SK-N-SH (cell line): ENCODE results near the gene ME3. TPM values are rescaled to one million over a fixed set of nuclear protein-coding genes. Genes with fewer than 3 reads are reported as not detected.

Experiments
- CTCF ChIA-PET: fragments of 300-600, 350-600 bp; formaldehyde crosslinking; extraction: SDS; loops from one replicate; lab custom pipeline; 2021; lab: Yijun Ruan, JAX
- POLR2A ChIA-PET: fragments of 350-600 bp; sonication (Branson Sonifier 250); formaldehyde crosslinking; extraction: SDS; loops from one replicate; lab custom pipeline; 2020; ENCODE audit warnings: antibody characterized with exemption, inconsistent platforms; lab: Yijun Ruan, JAX
- DNase-seq: peaks from one replicate; pipeline ENCODE4 v3.0.0; 2012
- H2AFZ ChIP-seq: fragments of 200-600 bp; sonication (generic); 2 replicates; pipeline ENCODE4 v1.8.1; 2016; ENCODE audit warnings: antibody characterized with exemption, mild to moderate bottlenecking, low read depth
- H3F3A ChIP-seq: fragments of 200-600 bp; sonication (generic); replicated peaks from 2 replicates; pipeline ENCODE3; 2016; ENCODE audit warnings: antibody characterized with exemption, mild to moderate bottlenecking; ENCODE audit not compliant: insufficient read depth
- H3K27ac ChIP-seq, 2 experiments: fragments of 200-500 bp in 1 of 2; fragments of 200-600 bp in 1 of 2; sonication (Bioruptor generic) in 1 of 2; sonication (generic), shearing (Covaris generic) in 1 of 2; 2 replicates each; pipeline versions ENCODE4 v1.5.1 to v1.6.1; 2014 to 2016; ENCODE audit warnings: low read depth in 2 of 2, inconsistent platforms in 1 of 2, low read length in 1 of 2, mild to moderate bottlenecking in 1 of 2, mixed read lengths in 1 of 2
- H3K27me3 ChIP-seq: fragments of 200-600 bp; sonication (generic), shearing (Covaris generic); 2 replicates; pipeline ENCODE4 v1.6.1; 2016; ENCODE audit warnings: mixed run types; ENCODE audit not compliant: insufficient read depth
- H3K36me3 ChIP-seq, 2 experiments: fragments of 200-500 bp in 1 of 2; fragments of 200-600 bp in 1 of 2; sonication (Bioruptor generic) in 1 of 2; sonication (generic) in 1 of 2; replicated peaks in 1 of 2; 2 replicates each; pipeline versions ENCODE3 to v1.5.1; 2014 to 2016; ENCODE audit warnings: low read length in 1 of 2, mild to moderate bottlenecking in 1 of 2; ENCODE audit not compliant: insufficient read depth in 2 of 2, control insufficient read depth in 1 of 2
- H3K4me1 ChIP-seq, 2 experiments: fragments of 200-500 bp in 1 of 2; fragments of 200-600 bp in 1 of 2; sonication (Bioruptor generic) in 1 of 2; sonication (generic), shearing (Covaris generic) in 1 of 2; 2 replicates each; pipeline versions ENCODE4 v1.5.1 to v1.6.1; 2014 to 2016; ENCODE audit warnings: low read depth in 1 of 2, low read length in 1 of 2, mixed run types in 1 of 2; ENCODE audit not compliant: insufficient read depth in 2 of 2, control insufficient read depth in 1 of 2
- H3K4me2 ChIP-seq: fragments of 200-600 bp; sonication (generic), shearing (Covaris generic); 2 replicates; pipeline ENCODE4 v1.6.1; 2017; ENCODE audit warnings: mixed run types
- H3K4me3 ChIP-seq, 2 experiments: fragments of 200-500 bp in 1 of 2; fragments of 200-600 bp in 1 of 2; sonication (Bioruptor generic) in 1 of 2; sonication (generic), shearing (Covaris generic) in 1 of 2; 2 replicates each; pipeline versions ENCODE4 v1.5.1 to v1.8.1; 2014 to 2016; ENCODE audit warnings: low read depth in 2 of 2, inconsistent platforms in 1 of 2, low read length in 1 of 2, mild to moderate bottlenecking in 1 of 2, mixed read lengths in 1 of 2, moderate library complexity in 1 of 2
- H3K79me2 ChIP-seq: fragments of 200-600 bp; sonication (generic); 2 replicates; pipeline ENCODE4 v1.8.1; 2017; ENCODE audit warnings: mild to moderate bottlenecking; ENCODE audit not compliant: insufficient read depth
- H3K9ac ChIP-seq: fragments of 200-600 bp; sonication (generic); 2 replicates; pipeline ENCODE4 v1.6.1; 2017; ENCODE audit warnings: mixed run types
- H3K9me2 ChIP-seq: fragments of 200-600 bp; sonication (generic); 2 replicates; pipeline ENCODE4 v1.6.1; 2017; ENCODE audit warnings: mixed run types
- H3K9me3 ChIP-seq: fragments of 200-600 bp; sonication (generic); 2 replicates; pipeline ENCODE4 v1.6.1; 2017; ENCODE audit warnings: mixed run types, mild to moderate bottlenecking, moderate library complexity
- H4K20me1 ChIP-seq: fragments of 200-600 bp; sonication (generic); 2 replicates; pipeline ENCODE4 v1.6.1; 2017; ENCODE audit warnings: mild to moderate bottlenecking, mixed run types; ENCODE audit not compliant: insufficient read depth
- CHD2 ChIP-seq: fragments of 150-350 bp; IDR thresholded peaks from 2 replicates; pipeline ENCODE4 v1.6.1; 2018; ENCODE audit warnings: low read length; ENCODE audit not compliant: partially characterized antibody
- CTCF ChIP-seq: fragments of 200-600 bp; sonication (generic); IDR thresholded peaks from 2 replicates; pipeline ENCODE4 v1.6.1; 2017; ENCODE audit warnings: antibody characterized with exemption, mild to moderate bottlenecking, moderate library complexity
- ELF1 ChIP-seq: IDR thresholded peaks from 2 replicates; pipeline ENCODE4 v1.4.0; 2012
- EZH2phosphoT487 ChIP-seq: fragments of 200-600 bp; sonication (generic); IDR thresholded peaks from 2 replicates; pipeline ENCODE4 v1.6.1; 2017; ENCODE audit warnings: low read depth, mixed run types, mild to moderate bottlenecking, antibody characterized with exemption, moderate library complexity, borderline replicate concordance
- FOXJ3 ChIP-seq: sonication (generic); formaldehyde crosslinking; IDR thresholded peaks from 2 replicates; pipeline ENCODE4 v1.5.1; 2020; ENCODE audit warnings: mild to moderate bottlenecking, missing genetic modification reagents
- IRF3 ChIP-seq: fragments of 150-350 bp; IDR thresholded peaks from 2 replicates; pipeline ENCODE4 v1.6.1; 2016; ENCODE audit warnings: mild to moderate bottlenecking, low read depth, low read length
- JUND ChIP-seq: IDR thresholded peaks from 2 replicates; pipeline ENCODE4 v1.4.0; 2012
- MEF2A ChIP-seq: IDR thresholded peaks from 2 replicates; pipeline ENCODE4 v1.4.0; 2012; ENCODE audit warnings: low read depth, borderline replicate concordance
- MXI1 ChIP-seq: IDR thresholded peaks from 2 replicates; pipeline ENCODE4 v1.6.1; 2012; ENCODE audit warnings: mild to moderate bottlenecking, low read depth, low read length, improper control_type of control experiment
- NFIC ChIP-seq: IDR thresholded peaks from 2 replicates; pipeline ENCODE4 v1.4.0; 2012; ENCODE audit warnings: borderline replicate concordance
- NRF1 ChIP-seq: IDR thresholded peaks from 2 replicates; pipeline ENCODE4 v1.6.1; 2012; ENCODE audit warnings: low read depth, mild to moderate bottlenecking, low read length
- RCOR1 ChIP-seq: fragments of 150-350 bp; IDR thresholded peaks from 2 replicates; pipeline ENCODE4 v1.6.1; 2017; ENCODE audit warnings: antibody characterized with exemption, low read length
- REST ChIP-seq: IDR thresholded peaks from 2 replicates; pipeline ENCODE4 v1.6.1; 2012; ENCODE audit warnings: mild to moderate bottlenecking, low read depth, low read length, moderate library complexity
- RFX5 ChIP-seq: IDR thresholded peaks from 2 replicates; pipeline ENCODE4 v1.6.1; 2012; ENCODE audit warnings: mild to moderate bottlenecking, improper control_type of control experiment, low read length
- RXRA ChIP-seq: IDR thresholded peaks from 2 replicates; pipeline ENCODE4 v1.4.0; 2012; ENCODE audit warnings: low read depth, mild to moderate bottlenecking, borderline replicate concordance
- SIN3A ChIP-seq: IDR thresholded peaks from 2 replicates; pipeline ENCODE4 v1.6.1; 2012; ENCODE audit warnings: low read depth, mild to moderate bottlenecking, low read length, moderate library complexity, borderline replicate concordance
- SMC3 ChIP-seq: IDR thresholded peaks from 2 replicates; pipeline ENCODE4 v1.6.1; 2012; ENCODE audit warnings: low read depth, low read length, improper control_type of control experiment
- TCF12 ChIP-seq: IDR thresholded peaks from 2 replicates; pipeline ENCODE4 v1.4.0; 2012
- USF1 ChIP-seq: IDR thresholded peaks from 2 replicates; pipeline ENCODE4 v1.4.0; 2012; ENCODE audit warnings: low read depth, borderline replicate concordance
- USF2 ChIP-seq: fragments of 150-350 bp; IDR thresholded peaks from 2 replicates; pipeline ENCODE4 v1.6.1; 2017; ENCODE audit warnings: antibody characterized with exemption, low read length, low read depth, borderline replicate concordance
- YY1 ChIP-seq: IDR thresholded peaks from 2 replicates; pipeline ENCODE4 v1.4.0; 2012; ENCODE audit warnings: low read depth, mild to moderate bottlenecking
- WGBS: methylation state at CpG from one replicate; pipeline ENCODE4 v1.1.6; 2017; ENCODE audit warnings: low lambda C conversion rate; 5-methylcytosine and 5-hydroxymethylcytosine counted together
- polyA plus RNA-seq, 3 experiments: library from polyadenylated mRNA; depleted of rRNA; stranded (reverse); fragments of >200 nt; gene quantifications; 2 replicates each; pipeline ENCODE4 v1.2.3, GENCODE V29; 2012

ME3 gene
- polyA plus RNA-seq, 1 of the 3 experiments (the other 2 are of a cell fraction) = 22.0 TPM

- POLR2A ChIA-PET = no interaction called here
Observed at GRCh38 chr11:86489442-86489841, 183.0 kb downstream of the ME3 start.

GRCh38 chr11:86488553-86488952 lies 183.9 kb downstream of the ME3 start:
- Histone ChIP-seq H3K36me3 (no peaks in the 10 kb centered on the region), H4K20me1 (no peaks in the 10 kb centered on the region), H3K79me2 (no peaks in the 10 kb centered on the region), H3F3A (peaks cover 23% of the 10 kb centered on the region), H3K9me2 (no peaks in the 10 kb centered on the region), H3K27ac (no peak overlapping the region), H3K4me2 (no peak overlapping the region), H3K9ac (no peak overlapping the region), H3K4me3 (no peak overlapping the region), H3K9me3 (no peaks in the 10 kb centered on the region), H3K27me3 (no peaks in the 10 kb centered on the region), H3K4me1 (peaks cover 0 to 13% of the 10 kb centered on the region in 2 experiments; a peak in 3 of 4 replicates), H2AFZ (no peak overlapping the region)
- ChIA-PET CTCF (interaction anchor here (1.3 kb wide), 1 partner anchor 10 kb away, joined by 3 read pairs; no protein-coding TSS in a partner anchor), POLR2A (no interaction called here)
- DNase-seq = no peak
- 91% methylated on average over 4 of the region's 4 CpGs for WGBS
- TF ChIP-seq MXI1 (no peak), RCOR1 (no peak), RXRA (no peak), NFIC (no peak), USF1 (no peak), IRF3 (no peak), MEF2A (no peak), SIN3A (no peak), JUND (no peak), TCF12 (no peak), NRF1 (no peak), REST (no peak), CHD2 (no peak), CTCF (no peak), USF2 (no peak), EZH2phosphoT487 (no peak), ELF1 (no peak), FOXJ3 (no peak)

More at GRCh38 chr11:86489442-86489841, 183.0 kb downstream of the ME3 start:
- peaks cover 0 to 6% of the 10 kb centered on the region in 2 experiments; a peak in 1 of 4 replicates for H3K4me1 ChIP-seq
- H3K36me3 ChIP-seq = no peaks in the 10 kb centered on the region
- H3K27ac ChIP-seq = no peak overlapping the region
- H3K79me2 ChIP-seq = no peaks in the 10 kb centered on the region
- no peak overlapping the region for H3K9ac ChIP-seq
- no peak overlapping the region for H3K4me2 ChIP-seq
- H3K4me3 ChIP-seq = no peak overlapping the region
- H3K27me3 ChIP-seq = no peaks in the 10 kb centered on the region
- CTCF ChIA-PET = interaction anchor here (0.6 to 1.3 kb wide), 2 partner anchors 9 to 141 kb away, joined by 3 read pairs; no protein-coding TSS in a partner anchor
- DNase-seq = no peak
- TF ChIP-seq RFX5 (no peak), YY1 (no peak), JUND (no peak), FOXJ3 (no peak), EZH2phosphoT487 (no peak), SMC3 (no peak)
- TF ChIP-seq, all 33 proteins: peak for 0
- no peak overlapping the region for H2AFZ ChIP-seq
- WGBS = 92% methylated on average over 3 of the region's 3 CpGs
- H3K9me3 ChIP-seq = no peaks in the 10 kb centered on the region
- H3F3A ChIP-seq = peaks cover 15% of the 10 kb centered on the region
- H4K20me1 ChIP-seq = no peaks in the 10 kb centered on the region
- no peaks in the 10 kb centered on the region for H3K9me2 ChIP-seq
